Stimulated activated CD8-positive, alpha-beta memory T cell treated with anti-CD3 and anti-CD28 coated beads, Interleukin-7, amount 100 ng/mL, for 4 hours (primary cell): ENCODE measurements around the gene NHLH1.

Source experiments
- DNase-seq, 2 donors: peaks; one replicate each; pipeline ENCODE4 v3.0.0-alpha.2; 2020; ENCODE audit warnings: low read depth in 2 of 2

NHLH1 gene

DNA sequence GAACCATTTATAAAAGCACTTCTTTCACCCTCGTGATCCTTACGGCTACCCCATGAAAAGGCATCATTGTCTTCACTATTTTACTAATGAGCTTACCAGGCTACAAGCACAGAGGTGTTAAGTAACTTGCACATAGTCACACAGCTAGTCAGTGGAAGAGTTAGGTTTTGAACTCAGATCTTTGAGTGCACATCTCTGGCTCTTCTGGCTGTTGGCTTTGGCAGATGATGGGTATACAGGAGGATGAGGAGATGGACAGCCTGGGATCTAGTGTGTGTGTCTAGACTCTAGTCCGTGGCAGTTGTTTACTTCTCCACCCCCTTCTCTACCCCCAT is 45.1 kb downstream of the NHLH1 start:
- DNase-seq = no peak

GRCh38 chr1:160413716-160414115 is 46.8 kb downstream of the NHLH1 start:
- no peak for DNase-seq

- DNase-seq = no peak
Observed at GRCh38 chr1:160414881-160415280, 48.0 kb downstream of the NHLH1 start.

DNA sequence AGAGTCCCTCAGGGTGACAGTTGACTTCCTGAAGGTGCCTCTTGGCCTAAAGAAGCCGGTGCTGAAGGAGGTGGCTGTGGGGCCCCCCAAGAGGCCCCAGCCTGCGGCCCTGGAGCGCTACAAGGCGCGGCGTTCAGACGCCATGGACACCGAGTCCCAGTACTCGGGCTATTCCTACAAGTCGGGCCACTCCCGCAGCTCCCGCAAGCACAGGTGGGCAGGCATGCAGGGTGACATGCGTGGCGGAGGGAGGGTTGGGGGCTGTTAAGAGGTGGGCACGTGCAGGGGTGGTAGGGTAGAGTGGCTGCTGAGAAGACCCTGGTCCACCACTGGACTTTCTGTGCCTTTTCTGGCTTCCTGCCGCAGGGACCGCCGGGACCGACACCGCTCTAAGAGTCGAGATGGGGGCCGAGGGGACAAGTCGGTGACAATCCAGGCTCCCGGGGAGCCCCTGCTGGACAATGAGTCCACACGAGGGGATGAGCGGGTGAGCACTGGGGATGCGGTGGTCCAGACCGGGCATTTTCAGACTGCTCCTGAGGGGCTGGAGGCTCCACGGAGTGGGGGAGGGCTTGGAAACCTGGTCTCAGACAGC is 48.9 kb downstream of the NHLH1 start:
- no peak for DNase-seq

GRCh38 chr1:160416369-160416768 is 49.5 kb downstream of the NHLH1 start:
- DNase-seq = no peak

DNA sequence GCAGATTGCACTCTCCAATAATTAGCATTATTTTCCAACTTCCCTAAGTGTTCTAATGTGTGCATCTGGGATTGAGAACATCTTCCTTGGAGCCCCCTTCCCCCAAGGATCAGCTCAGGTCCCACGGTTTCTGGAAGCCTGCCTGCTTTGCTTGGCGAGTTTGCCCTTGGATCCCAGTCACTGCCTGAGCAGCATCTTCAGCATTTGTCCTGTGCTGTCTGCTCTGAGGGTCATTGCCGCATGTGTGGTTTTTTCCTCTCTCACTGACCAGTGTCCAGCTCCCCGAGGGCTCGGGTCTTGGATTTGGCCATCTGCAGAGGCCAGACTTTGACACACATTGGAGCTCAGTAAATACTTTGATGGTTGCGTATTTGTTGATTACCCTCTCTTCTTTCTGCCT is 51.6 kb downstream of the NHLH1 start:
- no peak for DNase-seq

DNA sequence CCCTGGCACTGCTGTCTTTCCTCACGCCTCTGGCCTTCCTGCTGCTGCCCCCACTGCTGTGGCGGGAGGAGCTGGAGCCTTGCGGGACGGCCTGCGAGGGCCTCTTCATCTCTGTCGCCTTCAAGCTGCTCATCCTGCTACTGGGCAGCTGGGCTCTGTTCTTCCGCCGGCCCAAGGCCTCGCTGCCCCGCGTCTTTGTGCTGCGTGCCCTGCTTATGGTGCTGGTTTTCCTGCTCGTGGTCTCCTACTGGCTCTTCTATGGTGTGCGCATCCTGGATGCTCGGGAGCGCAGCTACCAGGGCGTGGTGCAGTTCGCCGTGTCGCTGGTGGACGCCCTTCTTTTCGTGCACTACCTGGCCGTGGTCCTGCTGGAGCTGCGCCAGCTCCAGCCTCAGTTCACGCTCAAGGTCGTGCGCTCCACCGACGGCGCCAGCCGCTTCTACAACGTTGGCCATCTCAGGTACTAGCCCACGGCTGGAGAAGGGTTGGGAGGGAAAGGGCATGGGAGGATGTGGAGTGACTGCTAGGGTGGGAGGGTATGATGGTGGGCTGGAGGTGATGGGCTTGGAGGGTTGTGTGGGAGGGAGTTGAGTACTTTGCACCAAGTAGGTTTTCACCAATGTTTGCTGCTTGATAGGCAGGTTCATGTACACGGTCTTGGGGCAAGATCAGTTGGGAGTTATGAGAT is 52.4 kb downstream of the NHLH1 start:
- no peak for DNase-seq

GRCh38 chr1:160419838-160420169 is 52.9 kb downstream of the NHLH1 start:
- DNase-seq = no peak

DNA sequence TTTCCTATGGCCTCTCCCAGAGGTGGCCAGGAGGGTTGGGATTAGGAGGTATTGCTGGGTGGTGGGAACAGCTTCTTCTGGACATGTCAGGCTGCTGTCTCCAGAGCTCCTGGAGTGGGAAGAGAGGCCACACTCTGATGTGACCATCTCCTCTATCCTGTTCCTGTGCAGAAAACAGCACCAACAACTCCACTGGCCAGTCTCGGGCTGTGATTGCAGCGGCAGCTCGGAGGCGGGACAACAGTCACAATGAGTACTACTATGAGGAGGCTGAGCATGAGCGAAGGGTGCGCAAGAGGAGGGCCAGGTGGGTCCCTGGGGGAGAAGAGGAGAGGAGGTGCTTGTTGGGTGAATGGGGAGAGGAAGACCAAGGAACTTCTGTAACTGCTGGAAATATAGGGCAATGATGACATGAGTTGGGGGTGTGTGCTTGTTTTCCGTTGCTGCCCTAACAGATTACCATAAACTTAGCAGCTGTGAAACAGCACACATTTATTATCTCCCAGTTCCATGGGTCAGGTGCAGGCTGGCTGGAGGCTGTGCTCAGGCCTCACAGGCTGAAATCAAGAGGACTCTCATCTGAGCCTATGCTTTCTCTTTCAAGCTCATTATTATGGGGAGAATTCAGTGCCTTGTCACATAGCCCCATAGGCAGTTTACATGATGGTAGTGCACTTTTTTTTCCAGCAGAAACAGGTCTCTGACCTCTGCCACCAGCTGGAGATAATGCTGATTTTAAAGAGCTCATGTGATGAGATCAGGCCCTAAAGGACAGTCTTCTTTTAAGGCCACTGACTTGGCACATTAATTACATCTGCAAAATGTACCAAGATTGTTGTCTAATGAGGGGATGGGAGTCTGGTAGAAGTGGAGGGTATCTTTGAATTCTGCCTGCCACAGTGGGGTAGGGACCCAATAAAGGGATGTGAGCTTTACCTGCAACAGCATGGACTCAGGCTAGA is 54.3 kb downstream of the NHLH1 start:
- no peak for DNase-seq

GRCh38 chr1:160421881-160422280 is 55.0 kb downstream of the NHLH1 start:
- DNase-seq = no peak
